ENCODE results near the gene NR1D2.

The NR1D2 gene

DNA sequence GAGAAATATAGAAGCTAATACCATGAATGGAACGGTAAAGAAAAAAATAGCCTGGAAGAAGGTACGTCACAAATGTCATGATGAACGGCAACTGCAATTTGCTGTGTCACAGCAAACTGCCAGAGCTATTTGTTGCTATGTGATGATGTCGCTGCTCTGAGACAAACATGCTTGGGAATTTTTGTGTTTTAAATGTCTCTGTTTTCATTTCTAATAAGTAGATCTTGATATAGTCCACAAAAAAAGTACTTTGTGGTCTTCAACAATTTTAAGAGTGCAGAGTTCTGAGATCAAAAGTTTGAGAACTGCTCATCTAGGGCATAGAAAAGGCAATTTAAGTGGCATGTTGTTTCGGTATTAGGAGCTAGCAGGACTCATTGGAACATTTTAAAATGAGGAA is 4.3 kb upstream of the NR1D2 start:
- Histone ChIP-seq H3K36me3 (no peaks in the 10 kb centered on the region), H3K27me3 (no peaks in the 10 kb centered on the region), H3K4me1 (no peaks in the 10 kb centered on the region), H3K4me3 (ENCODE audit: low read depth, low read length) (no peak overlapping the region), H3K9me3 (no peaks in the 10 kb centered on the region)
- TF ChIP-seq, protein P1, sequence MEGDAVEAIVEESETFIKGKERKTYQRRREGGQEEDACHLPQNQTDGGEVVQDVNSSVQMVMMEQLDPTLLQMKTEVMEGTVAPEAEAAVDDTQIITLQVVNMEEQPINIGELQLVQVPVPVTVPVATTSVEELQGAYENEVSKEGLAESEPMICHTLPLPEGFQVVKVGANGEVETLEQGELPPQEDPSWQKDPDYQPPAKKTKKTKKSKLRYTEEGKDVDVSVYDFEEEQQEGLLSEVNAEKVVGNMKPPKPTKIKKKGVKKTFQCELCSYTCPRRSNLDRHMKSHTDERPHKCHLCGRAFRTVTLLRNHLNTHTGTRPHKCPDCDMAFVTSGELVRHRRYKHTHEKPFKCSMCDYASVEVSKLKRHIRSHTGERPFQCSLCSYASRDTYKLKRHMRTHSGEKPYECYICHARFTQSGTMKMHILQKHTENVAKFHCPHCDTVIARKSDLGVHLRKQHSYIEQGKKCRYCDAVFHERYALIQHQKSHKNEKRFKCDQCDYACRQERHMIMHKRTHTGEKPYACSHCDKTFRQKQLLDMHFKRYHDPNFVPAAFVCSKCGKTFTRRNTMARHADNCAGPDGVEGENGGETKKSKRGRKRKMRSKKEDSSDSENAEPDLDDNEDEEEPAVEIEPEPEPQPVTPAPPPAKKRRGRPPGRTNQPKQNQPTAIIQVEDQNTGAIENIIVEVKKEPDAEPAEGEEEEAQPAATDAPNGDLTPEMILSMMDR (IDR thresholded peaks at IDR 0.05; ENCODE audit: low read depth, low read length), result no peak
- no peak for DNase-seq

DNA sequence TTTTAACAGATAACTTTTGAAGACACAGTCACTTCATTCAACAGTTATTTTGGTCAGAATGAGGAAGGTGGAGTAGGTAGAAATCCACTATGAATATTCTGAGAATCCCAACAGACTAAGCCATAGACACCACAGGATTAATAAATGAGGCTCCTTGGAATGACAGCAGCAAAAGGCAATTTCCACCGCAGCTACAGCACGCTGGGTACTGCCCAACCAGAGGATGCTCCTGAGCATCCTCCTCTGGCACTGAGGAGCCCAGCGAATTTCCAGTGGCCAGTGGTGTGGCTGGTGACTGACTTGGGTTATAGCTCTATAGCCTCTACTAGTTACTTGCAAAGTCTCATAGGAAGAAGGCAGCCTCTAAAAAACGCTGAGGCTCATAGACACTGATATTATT is 3.6 kb upstream of the NR1D2 start:
- no peaks in the 10 kb centered on the region for H3K27me3 ChIP-seq
- TF ChIP-seq, protein P1 (IDR thresholded peaks at IDR 0.05; ENCODE audit: low read depth, low read length), result no peak
- H3K4me3 ChIP-seq (ENCODE audit: low read depth, low read length), result no peak overlapping the region
- no peaks in the 10 kb centered on the region for H3K36me3 ChIP-seq
- H3K4me1 ChIP-seq, result no peaks in the 10 kb centered on the region
- DNase-seq, result no peak
- H3K9me3 ChIP-seq, result no peaks in the 10 kb centered on the region

DNA sequence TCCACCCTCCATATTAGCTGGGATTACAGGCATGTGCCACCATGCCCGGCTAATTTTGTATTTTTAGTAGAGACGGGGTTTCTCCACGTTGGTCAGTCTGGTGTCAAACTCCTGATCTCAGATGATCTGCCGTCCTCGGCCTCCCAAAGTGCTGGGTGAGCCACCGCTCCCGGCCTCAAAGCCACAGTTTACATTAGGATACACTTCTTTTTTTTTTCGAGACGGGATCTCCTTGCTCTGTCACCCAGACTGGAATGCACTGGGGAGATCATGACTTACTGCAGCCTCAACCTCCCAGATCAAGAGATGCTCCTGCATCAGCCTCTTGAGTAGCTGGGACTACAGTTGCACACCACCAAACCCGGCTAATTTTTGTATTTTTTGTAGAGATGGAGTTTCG is 2.5 kb upstream of the NR1D2 start:
- Histone ChIP-seq H3K4me3 (ENCODE audit: low read depth, low read length) (no peak overlapping the region), H3K9me3 (no peaks in the 10 kb centered on the region), H3K27me3 (no peaks in the 10 kb centered on the region), H3K4me1 (no peaks in the 10 kb centered on the region), H3K36me3 (no peaks in the 10 kb centered on the region)
- DNase-seq, result no peak
- TF ChIP-seq, protein P1 (IDR thresholded peaks at IDR 0.05; ENCODE audit: low read depth, low read length), result no peak

DNA sequence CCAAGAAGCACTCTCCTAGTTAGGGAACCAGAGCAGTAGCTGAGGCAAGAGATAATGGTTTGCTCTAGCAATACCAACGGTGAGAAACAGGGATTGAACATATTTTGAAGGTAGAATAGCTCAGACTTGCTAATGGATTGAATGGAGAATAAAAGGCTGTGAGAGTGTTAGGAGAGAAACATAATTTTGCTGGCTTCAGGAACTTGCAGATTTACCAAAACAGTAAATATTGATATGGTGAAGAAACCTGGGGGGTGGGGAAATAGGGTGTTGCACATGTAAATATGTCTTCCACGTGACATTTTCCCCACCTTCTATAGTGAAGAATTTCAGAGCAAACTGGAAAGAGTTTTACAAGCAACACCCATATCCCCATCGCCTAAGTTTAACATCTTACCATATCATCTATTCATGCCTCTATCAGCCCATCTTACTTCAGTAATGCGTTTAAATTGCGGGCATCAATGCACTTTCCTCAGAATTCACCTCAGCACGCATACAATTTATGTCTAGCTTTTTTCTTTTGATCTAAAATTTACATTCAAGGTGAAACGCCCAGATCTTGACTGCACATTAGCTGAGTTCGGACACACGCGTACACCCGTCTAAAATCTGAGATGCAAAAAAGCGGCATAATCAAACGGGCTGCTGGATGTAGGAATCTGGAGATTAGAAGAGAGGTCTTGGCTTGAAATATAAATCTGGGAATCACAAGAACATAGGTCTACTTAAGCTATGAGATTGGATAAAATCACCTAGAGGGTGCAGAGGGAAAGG is 891 bp upstream of the NR1D2 start:
- TF ChIP-seq, protein P1 (IDR thresholded peaks at IDR 0.05; ENCODE audit: low read depth, low read length), result no peak
- H3K4me3 ChIP-seq (ENCODE audit: low read depth, low read length), result peak overlapping the region; percentile 64
- no peak for DNase-seq
- H3K4me1 ChIP-seq, result no peaks in the 10 kb centered on the region
- no peaks in the 10 kb centered on the region for H3K36me3 ChIP-seq
- no peaks in the 10 kb centered on the region for H3K9me3 ChIP-seq
- no peaks in the 10 kb centered on the region for H3K27me3 ChIP-seq

DNA sequence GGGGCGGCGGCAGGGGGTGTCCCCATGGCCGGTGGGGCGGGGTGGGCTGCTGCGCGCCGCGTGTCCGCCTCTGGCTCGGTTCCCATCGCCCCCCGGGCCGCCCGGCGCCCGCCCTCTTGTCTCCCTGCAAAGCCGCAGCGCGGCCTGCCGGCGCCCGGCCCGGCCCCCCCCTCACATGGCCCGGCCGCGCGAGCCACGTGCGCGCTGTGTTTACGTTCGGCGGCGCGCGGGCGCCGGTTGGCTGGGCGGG is 502 bp downstream of the NR1D2 start:
- Histone ChIP-seq H3K27me3 (no peaks in the 10 kb centered on the region), H3K4me3 (ENCODE audit: low read depth, low read length) (peak overlapping the region; percentile 19; the same call in 1 of the 2 replicates), H3K36me3 (no peaks in the 10 kb centered on the region), H3K4me1 (no peaks in the 10 kb centered on the region), H3K9me3 (no peaks in the 10 kb centered on the region)
- TF ChIP-seq, protein P1 (IDR thresholded peaks at IDR 0.05; ENCODE audit: low read depth, low read length), result no peak
- DNase-seq, result no peak

DNA sequence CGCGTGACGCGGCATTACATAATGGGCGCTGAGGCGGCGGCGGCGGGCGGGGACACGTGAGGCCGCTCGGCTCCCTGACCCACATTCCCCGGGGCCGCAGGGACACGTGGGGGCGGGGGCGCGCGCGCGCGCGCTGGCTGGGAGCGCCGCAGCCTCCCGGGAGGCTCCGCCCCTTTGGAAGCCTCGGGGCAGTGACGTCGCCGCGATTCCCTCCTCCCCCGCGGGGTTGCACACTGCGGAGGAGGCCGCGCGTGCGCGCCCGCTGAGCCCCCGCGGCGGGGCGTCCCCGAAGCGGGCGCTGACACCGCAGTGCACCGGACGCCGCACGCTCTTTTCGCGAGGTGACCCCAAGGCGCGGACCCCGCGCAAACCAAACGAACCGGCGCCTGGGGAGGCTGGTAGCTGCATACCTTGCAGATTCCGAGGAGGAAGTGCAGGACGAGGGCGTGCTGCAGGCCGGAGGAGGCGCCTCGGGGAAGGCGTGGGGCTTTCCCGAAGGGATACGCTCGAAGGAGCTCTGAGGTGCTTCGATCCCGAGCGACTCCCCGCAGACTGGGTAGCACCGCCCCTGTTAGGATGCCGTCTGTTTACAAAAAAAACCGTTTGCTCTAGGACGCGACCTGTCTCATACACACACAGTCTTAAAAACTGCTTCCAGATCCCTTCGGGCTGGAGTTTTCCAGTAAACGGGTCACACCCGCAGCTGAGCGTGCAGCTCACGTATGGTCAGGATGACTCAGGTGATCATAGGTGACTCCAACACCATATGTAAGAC is 1.0 kb downstream of the NR1D2 start:
- Histone ChIP-seq H3K36me3 (no peaks in the 10 kb centered on the region), H3K27me3 (no peaks in the 10 kb centered on the region), H3K4me3 (ENCODE audit: low read depth, low read length) (peak overlapping the region; percentile 70), H3K4me1 (no peaks in the 10 kb centered on the region), H3K9me3 (no peaks in the 10 kb centered on the region)
- peak; percentile 93 for DNase-seq
- TF ChIP-seq, protein P1 (IDR thresholded peaks at IDR 0.05; ENCODE audit: low read depth, low read length), result no peak

Measured in BE2C (cell line).